ENCODE results near the gene UCN3.

Gene UCN3

GRCh38 chr10:5364890-5365338 lies at the start of gene UCN3:
Gene UCN3, plus strand, starts transcription at chr10:5364966. Its CDS starts 8,755 bp downstream, at chr10:5373721.
- DNase-seq = no peak

- DNase-seq = peak; percentile 53 to 61
Measured at GRCh38 chr10:5317547-5318107, 47.1 kb upstream of the UCN3 start.

- DNase-seq = no peak
Measured at GRCh38 chr10:5318148-5318547, 46.6 kb upstream of the UCN3 start.

DNA sequence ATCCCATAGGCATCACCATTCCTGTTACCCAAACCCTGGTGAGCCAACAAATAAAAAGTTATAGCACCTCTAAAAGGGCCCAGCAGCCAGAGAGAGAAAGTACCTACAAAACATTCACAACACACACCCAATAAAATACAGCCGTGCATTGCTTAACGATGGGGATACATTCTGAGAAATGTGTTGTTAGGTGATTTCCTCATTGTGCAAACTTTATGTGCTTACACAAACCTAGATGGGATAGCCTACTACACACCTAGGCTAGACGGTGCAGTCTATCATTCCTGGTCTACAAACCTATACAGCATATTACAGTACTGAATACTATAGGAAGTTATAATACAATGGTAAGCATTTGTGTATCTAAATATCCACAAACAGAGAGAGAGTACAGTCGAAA lies 44.9 kb upstream of the UCN3 start:
- DNase-seq = no peak

DNA sequence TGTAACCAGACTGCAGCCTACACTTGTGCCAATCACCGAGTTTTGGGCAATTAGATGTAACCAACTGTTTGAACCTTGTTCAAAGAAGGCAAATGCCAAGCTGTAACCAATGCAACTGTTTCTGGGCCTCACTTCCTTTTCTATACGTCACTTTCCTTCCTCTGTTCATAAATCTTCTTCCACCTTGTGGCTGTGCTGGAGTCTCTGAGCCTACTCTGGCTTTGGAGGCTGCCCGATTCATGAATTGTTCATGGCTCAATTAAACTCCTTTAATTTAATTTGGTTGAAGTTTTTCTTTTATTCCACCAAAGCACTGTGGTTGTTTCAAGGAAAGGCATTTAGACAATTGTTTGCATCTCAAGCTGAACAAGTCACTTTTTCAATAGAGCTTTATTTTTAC lies 43.5 kb upstream of the UCN3 start:
- DNase-seq = no peak

GRCh38 chr10:5323446-5323845 lies 41.3 kb upstream of the UCN3 start:
- no peak for DNase-seq

GRCh38 chr10:5325076-5325475 lies 39.7 kb upstream of the UCN3 start:
- DNase-seq = no peak

DNA sequence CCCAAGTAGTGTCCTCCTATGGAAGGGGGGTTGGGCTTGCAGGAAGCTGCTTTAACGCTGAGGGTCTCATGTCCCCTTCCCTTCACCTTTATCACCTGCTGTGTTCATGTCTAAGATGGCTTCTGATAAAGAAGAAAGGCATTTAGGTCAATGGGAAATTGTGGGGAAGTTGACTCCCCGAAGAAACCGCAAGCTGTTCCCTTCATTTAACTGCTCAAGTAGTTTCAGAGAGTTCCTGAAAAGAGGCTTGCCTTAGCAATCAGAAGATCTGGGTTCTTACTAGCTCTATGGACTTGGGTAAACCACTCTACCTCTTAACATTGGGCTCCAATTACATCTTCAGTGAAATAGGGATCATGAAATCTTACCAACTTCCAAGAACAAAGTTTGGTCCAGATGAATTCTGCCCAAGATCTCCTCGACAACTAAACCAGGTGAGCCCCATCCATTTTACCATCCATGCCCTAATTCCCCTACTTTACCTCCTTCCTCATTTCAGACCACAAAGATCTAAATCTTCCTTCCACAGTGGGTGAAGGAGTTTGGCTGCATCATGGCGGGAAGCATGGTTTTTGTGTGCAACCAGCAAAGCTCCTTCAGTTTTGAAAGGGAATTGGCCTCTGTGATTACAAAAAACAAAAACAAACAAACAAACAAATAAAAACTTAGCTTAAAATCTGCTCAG lies 30.4 kb upstream of the UCN3 start:
- DNase-seq = no peak

DNA sequence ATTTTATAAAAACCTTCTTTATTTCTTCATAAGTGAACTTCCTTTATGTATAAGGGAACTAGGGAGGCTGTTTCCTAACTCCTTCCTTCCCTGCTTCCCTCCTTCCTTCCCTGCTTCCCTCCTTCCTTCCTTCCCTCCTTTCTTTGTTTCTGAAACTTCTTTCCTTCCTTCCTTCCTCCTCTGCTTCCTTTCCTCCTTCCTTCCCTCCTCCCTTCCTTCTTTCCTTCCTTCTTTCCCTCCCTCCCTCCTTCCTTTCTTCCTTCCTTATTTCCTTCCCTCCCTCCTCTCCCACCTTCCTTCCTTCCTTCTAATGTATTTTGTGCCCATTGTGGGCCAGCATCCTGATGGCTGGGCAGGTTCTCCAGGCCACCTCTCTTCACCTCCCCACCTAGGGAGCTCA lies 26.8 kb upstream of the UCN3 start:
- no peak for DNase-seq

- no peak for DNase-seq
Measured at GRCh38 chr10:5343092-5343491, 21.7 kb upstream of the UCN3 start.

GRCh38 chr10:5343561-5343960 lies 21.2 kb upstream of the UCN3 start:
- no peak for DNase-seq

GRCh38 chr10:5343979-5344378 lies 20.8 kb upstream of the UCN3 start:
- no peak for DNase-seq

GRCh38 chr10:5344746-5345145 lies 20.0 kb upstream of the UCN3 start:
- DNase-seq = no peak

DNA sequence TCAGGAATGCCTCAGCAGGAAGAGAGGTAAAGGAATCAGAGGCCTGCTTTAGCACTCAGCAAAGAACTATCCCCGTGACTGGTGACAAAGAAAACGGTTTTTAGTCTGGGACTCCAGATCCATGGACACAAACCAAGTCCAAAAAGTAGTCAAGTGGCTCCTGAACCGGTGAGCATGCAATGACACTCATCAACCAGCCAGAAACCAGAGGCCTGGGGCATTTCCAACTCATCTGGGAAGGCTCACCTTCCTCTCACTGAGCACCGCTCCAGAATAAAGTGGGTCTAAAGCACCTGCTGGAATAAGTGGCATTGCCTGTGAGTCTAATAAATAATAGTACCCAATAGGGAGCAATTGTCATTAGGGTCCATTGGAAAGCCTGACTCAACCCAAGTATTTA lies 17.9 kb upstream of the UCN3 start:
- DNase-seq = no peak

- no peak for DNase-seq
Measured at GRCh38 chr10:5349362-5349761, 15.4 kb upstream of the UCN3 start.

DNA sequence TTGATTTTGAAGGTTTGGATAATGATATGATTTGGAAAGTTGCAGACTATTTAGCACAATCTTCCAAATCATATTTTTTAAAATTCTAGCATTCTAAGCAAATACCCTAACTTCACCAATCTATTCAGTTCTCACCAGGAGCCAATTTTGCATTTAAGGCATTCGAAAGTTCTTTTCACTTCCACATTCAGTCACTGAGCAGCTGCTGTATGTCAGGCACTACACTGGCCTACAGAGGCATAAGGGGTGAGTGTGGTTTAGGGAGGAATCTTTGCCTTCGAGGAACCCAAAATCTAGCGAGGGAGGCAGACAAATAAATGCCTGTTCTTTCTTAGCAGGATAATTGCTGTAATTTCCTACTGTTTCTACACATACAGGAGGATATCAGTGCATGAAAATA lies 10.7 kb upstream of the UCN3 start:
- DNase-seq = no peak

DNA sequence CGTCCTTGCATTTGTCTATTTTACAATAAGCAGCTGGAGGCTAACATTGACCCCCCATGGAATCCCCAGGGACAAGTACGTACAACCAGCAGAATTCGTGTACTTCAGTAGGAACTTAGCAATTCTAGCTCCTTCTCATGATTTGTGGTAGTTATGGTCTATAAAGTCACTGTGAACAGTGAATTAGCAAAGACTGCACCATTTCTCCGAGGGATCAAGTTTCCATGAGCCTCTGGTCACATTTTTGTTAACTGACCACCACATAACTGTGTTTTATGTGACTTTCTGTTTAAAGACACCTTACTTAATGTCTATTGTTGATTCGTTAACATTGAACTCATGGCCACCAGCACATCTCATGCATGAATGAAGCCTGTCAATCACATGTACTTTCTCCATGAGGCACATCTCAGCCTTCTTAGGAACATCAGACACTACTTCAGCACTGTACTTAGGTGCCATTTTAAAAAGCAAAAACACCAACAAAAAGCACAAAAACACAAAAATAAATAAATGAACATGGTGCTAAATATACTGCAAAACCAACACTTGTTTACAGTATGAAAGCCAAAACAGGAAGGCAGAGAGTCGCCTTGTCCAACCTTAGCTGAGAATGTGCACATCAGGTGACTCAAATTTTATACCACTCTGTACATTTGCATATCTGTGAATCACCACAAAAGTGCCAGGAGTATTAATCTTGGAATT lies 9.0 kb upstream of the UCN3 start:
- DNase-seq = no peak

DNA sequence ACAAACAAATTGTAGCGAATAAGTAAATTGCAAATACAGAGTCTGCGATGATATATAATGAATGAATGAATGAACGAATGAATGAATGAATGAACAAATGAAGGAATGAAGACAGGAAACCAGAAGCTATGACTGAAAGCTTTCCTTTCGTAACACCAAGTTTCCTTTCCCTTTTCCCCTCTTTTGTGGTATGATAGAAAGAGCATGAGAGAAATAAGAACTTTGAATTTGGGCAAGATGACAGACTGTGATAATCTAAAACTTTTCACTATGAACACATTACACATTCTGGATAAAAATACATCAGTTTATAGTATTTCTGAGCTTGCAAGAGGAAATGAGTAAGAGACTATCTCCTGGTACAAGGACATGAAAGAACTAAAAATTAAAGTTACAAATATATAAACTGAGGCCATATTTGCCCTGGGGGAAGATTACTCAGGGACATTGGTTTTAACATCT lies 8.4 kb upstream of the UCN3 start:
- no peak for DNase-seq

- no peak for DNase-seq
Measured at GRCh38 chr10:5360318-5360915, 4.3 kb upstream of the UCN3 start.

- DNase-seq = no peak
Measured at GRCh38 chr10:5361966-5362365, 2.8 kb upstream of the UCN3 start.

GRCh38 chr10:5362873-5363272 lies 1.9 kb upstream of the UCN3 start:
- no peak for DNase-seq

DNA sequence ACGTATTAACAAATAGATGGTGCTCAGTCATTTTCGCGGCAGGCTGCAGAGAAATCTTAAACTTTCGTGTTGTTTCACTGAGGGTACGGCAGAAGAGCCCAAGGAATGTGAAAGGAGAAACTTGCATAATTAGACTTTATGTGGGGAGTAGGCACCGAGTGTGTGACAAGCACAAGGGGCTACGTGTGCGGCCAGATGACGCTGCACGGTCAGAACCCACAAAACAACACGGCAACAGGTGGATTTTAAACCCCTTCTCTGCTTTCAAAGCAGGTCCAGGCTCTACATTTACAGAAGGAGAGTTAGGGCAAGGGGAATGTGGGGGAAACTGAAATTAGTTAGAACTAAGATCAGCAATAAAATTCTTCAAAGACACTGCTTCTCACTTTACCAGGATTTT lies 392 bp upstream of the UCN3 start:
- DNase-seq = no peak

GRCh38 chr10:5365928-5366327 lies 1.2 kb downstream of the UCN3 start:
- no peak for DNase-seq

Measured in stimulated activated CD4-positive, alpha-beta T cell treated with anti-CD3 and anti-CD28 coated beads, Interleukin-2, amount 100 ng/mL, for 48 hours (primary cell).